GM19023 (cell line): Measurements from ENCODE around the gene MYADML2.

Experiments
- ATAC-seq: cut with Tn5 transposase; IDR thresholded peaks from one replicate; pipeline ENCODE4 v1.9.1; 2021; ENCODE audit warnings: mild to moderate bottlenecking, moderate library complexity; ENCODE audit not compliant: unreplicated experiment

Gene MYADML2

GRCh38 chr17:81912441-81913309, 34.4 kb downstream of the MYADML2 start:
- no peak for ATAC-seq

- no peak for ATAC-seq
These were observed 35.1 kb downstream of the MYADML2 start for GRCh38 chr17:81911969-81912368.

GRCh38 chr17:81911277-81911961, 35.6 kb downstream of the MYADML2 start, which contains the start of gene PCYT2:
Gene PCYT2 (minus strand): TSS chr17:81911399. CDS start chr17:81911355, 44 bp downstream.
- ATAC-seq, result peak; percentile 73

GRCh38 chr17:81910840-81911276, 36.2 kb downstream of the MYADML2 start:
- peak; percentile 37 for ATAC-seq

GRCh38 chr17:81909966-81910839, 36.8 kb downstream of the MYADML2 start:
- ATAC-seq, result no peak

- ATAC-seq, result no peak
These were observed 37.8 kb downstream of the MYADML2 start for GRCh38 chr17:81909231-81909630.

- no peak for ATAC-seq
These were observed 38.2 kb downstream of the MYADML2 start for GRCh38 chr17:81908793-81909192.

GRCh38 chr17:81907219-81908145, 39.6 kb downstream of the MYADML2 start:
- no peak for ATAC-seq

- ATAC-seq, result no peak
These were observed 40.4 kb downstream of the MYADML2 start for GRCh38 chr17:81906476-81907218.

- no peak for ATAC-seq
These were observed 41.0 kb downstream of the MYADML2 start for GRCh38 chr17:81905993-81906392.

GRCh38 chr17:81905424-81905875, 41.6 kb downstream of the MYADML2 start:
- ATAC-seq, result no peak

- no peak for ATAC-seq
These were observed 42.2 kb downstream of the MYADML2 start for GRCh38 chr17:81904600-81905423.

- no peak for ATAC-seq
These were observed 43.0 kb downstream of the MYADML2 start for GRCh38 chr17:81903896-81904599.

GRCh38 chr17:81903415-81903831, 43.6 kb downstream of the MYADML2 start:
- ATAC-seq, result no peak

- ATAC-seq, result no peak
These were observed 44.2 kb downstream of the MYADML2 start for GRCh38 chr17:81902653-81903414.

GRCh38 chr17:81902023-81902652, 44.9 kb downstream of the MYADML2 start, which contains the start of gene NPB:
Gene NPB (plus strand): TSS chr17:81902238. CDS start chr17:81902278, 40 bp downstream.
- no peak for ATAC-seq
